NCI-H524 treated with DMSO at 0.1 percent for 48 hours (cell line): ENCODE results near the gene TBC1D22A.

Experiments
- DNase-seq: peaks from one replicate; lab custom pipeline; 2025; lab: John Stamatoyannopoulos, UW

The TBC1D22A gene

GRCh38 chr22:47083379-47083986 is 321.0 kb downstream of the TBC1D22A start:
- no peak for DNase-seq

GRCh38 chr22:47084226-47084625 is 321.8 kb downstream of the TBC1D22A start:
- no peak for DNase-seq

- DNase-seq, result no peak
Observed at GRCh38 chr22:47086596-47087248, 324.3 kb downstream of the TBC1D22A start.

GRCh38 chr22:47088480-47089158 is 326.2 kb downstream of the TBC1D22A start:
- DNase-seq, result no peak

- DNase-seq, result no peak
Observed at GRCh38 chr22:47089374-47089773, 326.9 kb downstream of the TBC1D22A start.

- no peak for DNase-seq
Observed at GRCh38 chr22:47089796-47090460, 327.5 kb downstream of the TBC1D22A start.

GRCh38 chr22:47090591-47091245 is 328.3 kb downstream of the TBC1D22A start:
- DNase-seq, result no peak

- no peak for DNase-seq
Observed at GRCh38 chr22:47091246-47091651, 328.8 kb downstream of the TBC1D22A start.

GRCh38 chr22:47091921-47092700 is 329.7 kb downstream of the TBC1D22A start:
- DNase-seq, result no peak

- DNase-seq, result no peak
Observed at GRCh38 chr22:47092896-47093311, 330.5 kb downstream of the TBC1D22A start.

GRCh38 chr22:47093720-47094119 is 331.3 kb downstream of the TBC1D22A start:
- DNase-seq, result no peak

- DNase-seq, result no peak
Observed at GRCh38 chr22:47094861-47095330, 332.4 kb downstream of the TBC1D22A start.

- DNase-seq, result no peak
Observed at GRCh38 chr22:47095395-47096122, 333.1 kb downstream of the TBC1D22A start.

- no peak for DNase-seq
Observed at GRCh38 chr22:47098121-47098520, 335.7 kb downstream of the TBC1D22A start.

GRCh38 chr22:47098554-47098953 is 336.1 kb downstream of the TBC1D22A start:
- DNase-seq, result no peak

GRCh38 chr22:47100019-47100418 is 337.6 kb downstream of the TBC1D22A start:
- no peak for DNase-seq

- no peak for DNase-seq
Observed at GRCh38 chr22:47100646-47101200, 338.3 kb downstream of the TBC1D22A start.

- no peak for DNase-seq
Observed at GRCh38 chr22:47101321-47101885, 339.0 kb downstream of the TBC1D22A start.

GRCh38 chr22:47102081-47102480 is 339.6 kb downstream of the TBC1D22A start:
- no peak for DNase-seq

GRCh38 chr22:47102648-47103047 is 340.2 kb downstream of the TBC1D22A start:
- no peak for DNase-seq
